ENCODE data around the gene FRMPD4.

Gene FRMPD4

GRCh38 chrX:12292996-12293765 lies 154.9 kb downstream of the FRMPD4 start:
- DNase-seq: no peak

GRCh38 chrX:12297353-12297752 lies 159.1 kb downstream of the FRMPD4 start:
- DNase-seq: no peak

GRCh38 chrX:12301288-12301687 lies 163.0 kb downstream of the FRMPD4 start:
- DNase-seq: no peak

- no peak for DNase-seq
These were observed 166.0 kb downstream of the FRMPD4 start for GRCh38 chrX:12304261-12304660.

- no peak for DNase-seq
These were observed 169.7 kb downstream of the FRMPD4 start for GRCh38 chrX:12307961-12308360.

- DNase-seq: peak in 1 of 56 donors; percentile 0
These were observed 170.1 kb downstream of the FRMPD4 start for GRCh38 chrX:12308420-12308819.

GRCh38 chrX:12309040-12309743 lies 170.9 kb downstream of the FRMPD4 start:
- DNase-seq: no peak

GRCh38 chrX:12309744-12310076 lies 171.4 kb downstream of the FRMPD4 start:
- no peak for DNase-seq

- DNase-seq: no peak
These were observed 176.4 kb downstream of the FRMPD4 start for GRCh38 chrX:12314651-12315050.

GRCh38 chrX:12315526-12315925 lies 177.3 kb downstream of the FRMPD4 start:
- no peak for DNase-seq

GRCh38 chrX:12319003-12319519 lies 180.8 kb downstream of the FRMPD4 start:
- DNase-seq: peak in 4 of 56 donors; percentile 0 to 2 (median 0)

- DNase-seq: no peak
These were observed 181.7 kb downstream of the FRMPD4 start for GRCh38 chrX:12319992-12320391.

- DNase-seq: no peak
These were observed 183.8 kb downstream of the FRMPD4 start for GRCh38 chrX:12322031-12322430.

- no peak for DNase-seq
These were observed 186.9 kb downstream of the FRMPD4 start for GRCh38 chrX:12325171-12325570.

- DNase-seq: no peak
These were observed 189.6 kb downstream of the FRMPD4 start for GRCh38 chrX:12327836-12328235.

GRCh38 chrX:12329476-12329875 lies 191.2 kb downstream of the FRMPD4 start:
- DNase-seq: no peak

- no peak for DNase-seq
These were observed 192.6 kb downstream of the FRMPD4 start for GRCh38 chrX:12330841-12331240.

GRCh38 chrX:12332786-12333347 lies 194.6 kb downstream of the FRMPD4 start:
- DNase-seq: no peak

GRCh38 chrX:12339921-12340320 lies 201.6 kb downstream of the FRMPD4 start:
- no peak for DNase-seq

GRCh38 chrX:12344954-12345353 lies 206.7 kb downstream of the FRMPD4 start:
- no peak for DNase-seq

GRCh38 chrX:12349201-12349600 lies 210.9 kb downstream of the FRMPD4 start:
- DNase-seq: no peak

- DNase-seq: no peak
These were observed 214.6 kb downstream of the FRMPD4 start for GRCh38 chrX:12352922-12353321.

GRCh38 chrX:12360383-12360782 lies 222.1 kb downstream of the FRMPD4 start:
- DNase-seq: no peak
